Panc1 (cell line): Measurements from ENCODE around the gene MYH10. TPM values are rescaled to one million over a fixed set of nuclear protein-coding genes. Genes with fewer than 3 reads are reported as not detected.

Experiments
- ATAC-seq: fragments of 200-7000 bp; cut with Tn5 transposase; 2 replicates; pipeline ENCODE4 v1.9.1; 2020; ENCODE audit warnings: mild to moderate bottlenecking, moderate library complexity
- BruUV-seq: library from RNA; stranded (reverse); fragments of 400-500 nt; replicated peaks from 2 replicates; lab custom pipeline; 2021; lab: Mats Ljungman, UMichigan
- CTCF ChIA-PET: fragments of 300-600 bp; sonication (Branson Sonifier 250); formaldehyde crosslinking; loops from one replicate; lab custom pipeline; 2022; ENCODE audit warnings: antibody characterized with exemption; lab: Charles Lee
- POLR2A ChIA-PET: fragments of 300-600 bp; sonication (Branson Sonifier 250); formaldehyde crosslinking; loops from one replicate; lab custom pipeline; 2022; ENCODE audit warnings: antibody characterized with exemption; lab: Charles Lee
- DNase-seq: peaks from one replicate; pipeline ENCODE4 v3.0.0-alpha.2; 2010; ENCODE audit warnings: low read depth, low spot score
- H3K27ac ChIP-seq: 2 replicates; pipeline ENCODE4 v1.5.1; 2011; ENCODE audit warnings: mild to moderate bottlenecking, low read length, inconsistent platforms
- H3K27me3 ChIP-seq: fragments of 200-500 bp; sonication (Bioruptor generic); 2 replicates; pipeline ENCODE4 v1.6.0; 2014; ENCODE audit warnings: low read length, inconsistent platforms; ENCODE audit not compliant: control insufficient read depth, insufficient read depth
- H3K36me3 ChIP-seq: fragments of 200-500 bp; sonication (Bioruptor generic); 2 replicates; pipeline ENCODE4 v1.5.1; 2014; ENCODE audit warnings: inconsistent platforms, mild to moderate bottlenecking, low read length, moderate library complexity; ENCODE audit not compliant: control insufficient read depth, insufficient read depth
- H3K4me1 ChIP-seq: 2 replicates; pipeline ENCODE4 v1.5.1; 2011; ENCODE audit warnings: inconsistent platforms, mild to moderate bottlenecking, low read length, moderate library complexity; ENCODE audit not compliant: control insufficient read depth, insufficient read depth
- H3K4me3 ChIP-seq, 2 experiments: 2 replicates each; pipeline ENCODE4 v1.5.1; 2011 to 2012; ENCODE audit warnings: low read depth in 2 of 2, low read length in 2 of 2, mild to moderate bottlenecking in 2 of 2, inconsistent platforms in 1 of 2, moderate library complexity in 1 of 2
- H3K9me3 ChIP-seq: fragments of 200-500 bp; sonication (Bioruptor generic); 2 replicates; pipeline ENCODE4 v1.5.1; 2014; ENCODE audit warnings: low read depth, mild to moderate bottlenecking, inconsistent platforms, low read length, moderate library complexity; ENCODE audit not compliant: control insufficient read depth, insufficient read depth
- CTCF ChIP-seq: fragments of 450-650 bp; IDR thresholded peaks from 2 replicates; pipeline ENCODE4 v1.5.1; 2017; ENCODE audit warnings: mild to moderate bottlenecking
- POLR2AphosphoS5 ChIP-seq: IDR thresholded peaks from 2 replicates; pipeline ENCODE4 v1.6.1; 2012; ENCODE audit warnings: mild to moderate bottlenecking, low read depth, low read length, moderate library complexity
- REST ChIP-seq, 2 experiments: IDR thresholded peaks; 2 replicates each; pipeline ENCODE4 v1.6.1; 2011 to 2012; ENCODE audit warnings: low read depth in 2 of 2, control low read depth in 1 of 2, low read length in 1 of 2, mild to moderate bottlenecking in 1 of 2, moderate library complexity in 1 of 2; ENCODE audit not compliant: insufficient read depth in 1 of 2
- SIN3A ChIP-seq: IDR thresholded peaks from 2 replicates; pipeline ENCODE4 v1.6.1; 2012; ENCODE audit warnings: low read depth, mild to moderate bottlenecking, low read length, moderate library complexity, borderline replicate concordance; ENCODE audit not compliant: insufficient read depth
- TCF7L2 ChIP-seq: IDR thresholded peaks from 2 replicates; pipeline ENCODE4 v1.6.1; 2011; ENCODE audit warnings: mild to moderate bottlenecking, low read depth, low read length, inconsistent platforms
- in situ Hi-C: cut with HindIII; loops from 2 replicates; pipeline ENCODE4 v1.10.0; 2016; ENCODE audit warnings: low sequenced_read_pairs, low pct_unique_long_range_greater_than_20kb
- intact Hi-C: fragments of 100-400 bp; cut with micrococcal nuclease; formaldehyde crosslinking; loops from one replicate; pipeline ENCODE4 v1.10.0; 2022; ENCODE audit not compliant: unreplicated experiment
- total RNA-seq: library from RNA; stranded (reverse); gene quantifications from one replicate; pipeline ENCODE4 v1.2.1, GENCODE V29; 2021; ENCODE audit not compliant: unreplicated experiment

The MYH10 gene
- total RNA-seq, 1 experiment from 2014 or later, result 36.5 TPM

- no peaks in the 10 kb centered on the region; the same call in 1 of the 2 replicates for H3K36me3 ChIP-seq
- CTCF ChIA-PET, result interaction anchor here (0.6 kb wide), 1 partner anchor 530 kb away, joined by 3 read pairs; no protein-coding TSS in a partner anchor
- intact Hi-C loops (no loop called here), in situ Hi-C loops (no loop called here)
- BruUV-seq, result no TSS peak
- DNase-seq (no peak), ATAC-seq (no peak)
- no peak for TF ChIP-seq SIN3A
- TF ChIP-seq TCF7L2, result no peak
- no peak for TF ChIP-seq REST (IDR thresholded peaks at IDR 0.05; ENCODE audit: insufficient read depth in 1 of 2, low read depth in 2 of 2, low read length in 1 of 2)
- no peak for TF ChIP-seq POLR2AphosphoS5
- TF ChIP-seq CTCF, result no peak
- no peak overlapping the region for H3K4me3 ChIP-seq
- H3K27ac ChIP-seq, result no peak overlapping the region
- H3K4me1 ChIP-seq, result no peaks in the 10 kb centered on the region
- H3K9me3 ChIP-seq, result no peaks in the 10 kb centered on the region
- POLR2A ChIA-PET, result interaction anchor here (0.6 to 0.7 kb wide), 2 partner anchors 14 to 83 kb away, joined by 3 read pairs; no protein-coding TSS in a partner anchor
- H3K27me3 ChIP-seq, result no peaks in the 10 kb centered on the region
These were observed 19.6 kb upstream of the MYH10 start for GRCh38 chr17:8650119-8650499.

GRCh38 chr17:8649157-8650118, 18.9 kb upstream of the MYH10 start:
- no peaks in the 10 kb centered on the region for H3K27me3 ChIP-seq
- intact Hi-C loops (no loop called here), in situ Hi-C loops (no loop called here)
- POLR2A ChIA-PET, result no interaction called here
- no peaks in the 10 kb centered on the region for H3K4me1 ChIP-seq
- H3K27ac ChIP-seq, result no peak overlapping the region
- no peak overlapping the region for H3K4me3 ChIP-seq
- no peaks in the 10 kb centered on the region; the same call in 1 of the 2 replicates for H3K36me3 ChIP-seq
- CTCF ChIA-PET, result interaction anchor here (0.6 kb wide), 1 partner anchor 48 kb away, joined by 3 read pairs; no protein-coding TSS in a partner anchor
- ATAC-seq (no peak), DNase-seq (no peak)
- no peak for TF ChIP-seq SIN3A
- TF ChIP-seq CTCF, result no peak
- no peak for TF ChIP-seq TCF7L2
- no peak for TF ChIP-seq REST (IDR thresholded peaks at IDR 0.05; ENCODE audit: insufficient read depth in 1 of 2, low read depth in 2 of 2, low read length in 1 of 2)
- TF ChIP-seq POLR2AphosphoS5, result no peak
- H3K9me3 ChIP-seq, result no peaks in the 10 kb centered on the region
- no TSS peak for BruUV-seq
